ENCODE results near the gene WAC. TPM values are rescaled to one million over a fixed set of nuclear protein-coding genes. Genes with fewer than 3 reads are reported as not detected.

The WAC gene
- total and polyA plus RNA-seq, 2 of the 13 experiments (the other 11 are each of a cell fraction or from before 2014, with no cell fraction given), result 69.1 to 96.2 TPM

GRCh38 chr10:28564905-28565304, 32.0 kb downstream of the WAC start:
- Histone ChIP-seq H3K27ac (ENCODE audit: extremely low read length, insufficient read depth, low read length) (no peak overlapping the region), H3K9me3 (ENCODE audit: low read length) (no peaks in the 10 kb centered on the region), H3K36me3 (replicated peaks in 1 of 2; ENCODE audit: control insufficient read depth in 1 of 2, insufficient read depth in 2 of 2, low read length in 2 of 2) (peaks cover 2 to 50% of the 10 kb centered on the region in 2 experiments; a peak in 4 of 5 replicates), H4K20me1 (ENCODE audit: insufficient read depth, low read length) (peaks cover 82% of the 10 kb centered on the region), H3K4me1 (ENCODE audit: insufficient read depth, low read length) (peaks cover 57% of the 10 kb centered on the region), H3K27me3 (ENCODE audit: control insufficient read depth in 1 of 2, insufficient read depth in 2 of 2, low read length in 2 of 2) (no peaks in the 10 kb centered on the region), H3K79me2 (ENCODE audit: insufficient read depth, low read length) (peaks cover 90% of the 10 kb centered on the region), H3K4me3 (replicated peaks in 1 of 3; ENCODE audit: insufficient read depth in 1 of 3, low read depth in 2 of 3, low read length in 3 of 3) (no peak overlapping the region), H3K4me2 (ENCODE audit: low read depth, low read length) (no peak overlapping the region), H2AFZ (ENCODE audit: low read length) (no peak overlapping the region), H3K9ac (ENCODE audit: insufficient read depth, low read depth, low read length) (no peak overlapping the region)
- ATAC-seq, result no peak
- in situ Hi-C loops (cut with HindIII; ENCODE audit: extremely low pct_ligation_motif_present, low pct_unique_long_range_greater_than_20kb) (no loop called here), intact Hi-C loops (cut with micrococcal nuclease; ENCODE audit: unreplicated experiment) (loop anchor here (5.0 kb wide), 1 partner anchor 37 kb away; no protein-coding TSS in a partner anchor)
- WGBS (ENCODE audit: low lambda C conversion rate), result 78% methylated on average over 6 of the region's 6 CpGs
- no TSS peak for BruUV-seq (replicated peaks)
- no peak for DNase-seq (ENCODE audit: low spot score)
- ChIA-PET CTCF (ENCODE audit: low intra/inter-chr PET ratio, low total read pairs) (no interaction called here), POLR2A (interaction anchor here (3.2 kb wide), 1 partner anchor 33 kb away, joined by 11 read pairs; the partner anchor contains the start of gene WAC)
- no peak for FAIRE-seq
- TF ChIP-seq ZBTB42 (CRISPR knock-in tag; IDR thresholded peaks at IDR 0.05) (no peak), HOXA7 (CRISPR knock-in tag; IDR thresholded peaks at IDR 0.05) (no peak), ZNF263 (CRISPR knock-in tag; IDR thresholded peaks at IDR 0.05) (no peak)

GRCh38 chr10:28566458-28567015, 33.6 kb downstream of the WAC start:
- peaks cover 90% of the 10 kb centered on the region for H3K79me2 ChIP-seq (ENCODE audit: insufficient read depth, low read length)
- peaks cover 83% of the 10 kb centered on the region for H4K20me1 ChIP-seq (ENCODE audit: insufficient read depth, low read length)
- no peak for FAIRE-seq
- DNase-seq (ENCODE audit: low spot score), result peak; percentile 30
- no peak overlapping the region for H2AFZ ChIP-seq (ENCODE audit: low read length)
- TF ChIP-seq SOX13 (IDR thresholded peaks at IDR 0.05), result no peak
- TF ChIP-seq SOX13 (CRISPR knock-in tag; conservative IDR thresholded peaks at IDR 0.05 in 1 of 2, IDR thresholded peaks at IDR 0.05 in 1 of 2), result peak in 1 of 2 experiments; percentile 56; a peak in 2 of 4 replicates
- TF ChIP-seq ZNF317 (CRISPR knock-in tag; IDR thresholded peaks at IDR 0.05), result peak; percentile 96
- TF ChIP-seq ISL2 (CRISPR knock-in tag; IDR thresholded peaks at IDR 0.05), result no peak
- no peak for TF ChIP-seq CC2D1A (CRISPR knock-in tag; IDR thresholded peaks at IDR 0.05)
- TF ChIP-seq ZNF460 (CRISPR knock-in tag; IDR thresholded peaks at IDR 0.05; ENCODE audit: borderline replicate concordance), result no peak
- TF ChIP-seq SNAPC5 (CRISPR knock-in tag; IDR thresholded peaks at IDR 0.05; ENCODE audit: borderline replicate concordance), result no peak
- TF ChIP-seq ADNP (CRISPR knock-in tag; IDR thresholded peaks at IDR 0.05), result no peak
- TF ChIP-seq KDM5A (IDR thresholded peaks at IDR 0.05; ENCODE audit: borderline replicate concordance, low read length), result no peak
- no peak for TF ChIP-seq FOXK2 (IDR thresholded peaks at IDR 0.05)
- TF ChIP-seq ZNF557 (CRISPR knock-in tag; IDR thresholded peaks at IDR 0.05), result no peak
- no peak for TF ChIP-seq GPN1 (CRISPR knock-in tag; IDR thresholded peaks at IDR 0.05; ENCODE audit: borderline replicate concordance)
- TF ChIP-seq SOX5 (CRISPR knock-in tag; IDR thresholded peaks at IDR 0.05; ENCODE audit: borderline replicate concordance), result peak; percentile 28; the same call in 1 of the 2 replicates
- intact Hi-C loops (cut with micrococcal nuclease; ENCODE audit: unreplicated experiment) (loop anchor here (5.0 kb wide), 1 partner anchor 36 kb away; no protein-coding TSS in a partner anchor), in situ Hi-C loops (cut with HindIII; ENCODE audit: extremely low pct_ligation_motif_present, low pct_unique_long_range_greater_than_20kb) (no loop called here)
- peaks cover 74% of the 10 kb centered on the region for H3K4me1 ChIP-seq (ENCODE audit: insufficient read depth, low read length)
- H3K27ac ChIP-seq (ENCODE audit: extremely low read length, insufficient read depth, low read length), result no peak overlapping the region
- H3K9me3 ChIP-seq (ENCODE audit: low read length), result no peaks in the 10 kb centered on the region
- peak; percentile 27; the same call in 1 of the 3 replicates for ATAC-seq
- WGBS (ENCODE audit: low lambda C conversion rate), result 90% methylated on average over 1 of the region's 1 CpG
- peaks cover 1 to 48% of the 10 kb centered on the region in 2 experiments; a peak in 2 of 5 replicates for H3K36me3 ChIP-seq (replicated peaks in 1 of 2; ENCODE audit: control insufficient read depth in 1 of 2, insufficient read depth in 2 of 2, low read length in 2 of 2)
- H3K4me2 ChIP-seq (ENCODE audit: low read depth, low read length), result no peak overlapping the region
- H3K4me3 ChIP-seq (replicated peaks in 1 of 3; ENCODE audit: insufficient read depth in 1 of 3, low read depth in 2 of 3, low read length in 3 of 3), result no peak overlapping the region
- ChIA-PET POLR2A (interaction anchor here (0.6 to 3.2 kb wide), 4 partner anchors 16 to 1350 kb away, joined by 3 to 11 read pairs (median 4); partner anchors contain the start of gene WAC), CTCF (ENCODE audit: low intra/inter-chr PET ratio, low total read pairs) (no interaction called here)
- no peaks in the 10 kb centered on the region for H3K27me3 ChIP-seq (ENCODE audit: control insufficient read depth in 1 of 2, insufficient read depth in 2 of 2, low read length in 2 of 2)
- no TSS peak for BruUV-seq (replicated peaks)
- no peak overlapping the region for H3K9ac ChIP-seq (ENCODE audit: insufficient read depth, low read depth, low read length)
